ENCODE data around the gene FBXO38. TPM values are rescaled to one million over a fixed set of nuclear protein-coding genes. Genes with fewer than 3 reads are reported as not detected.

FBXO38 gene
- total RNA-seq, 1 donor from 2014 or later: 38.8 TPM

DNA sequence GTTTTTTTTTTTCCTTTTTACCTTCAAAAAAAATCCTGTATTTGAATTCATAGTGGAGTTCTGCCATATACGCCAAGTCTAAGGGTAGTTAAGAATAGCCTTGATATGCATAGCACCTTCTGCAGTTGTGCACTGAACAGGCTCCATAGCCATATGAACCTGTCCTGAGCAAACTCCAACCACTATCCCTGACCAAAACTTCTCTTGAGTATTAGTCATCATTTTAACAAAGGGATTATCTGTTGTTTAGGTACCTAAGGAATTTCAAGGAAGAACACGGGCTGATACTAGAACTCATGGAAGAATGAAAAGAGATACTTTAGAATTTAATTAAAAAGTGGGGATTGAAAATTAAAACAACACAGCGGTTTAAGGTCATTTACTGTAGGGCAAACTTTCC, 1.9 kb upstream of the FBXO38 start:
- H3K36me3 ChIP-seq (ENCODE audit: insufficient read depth, low read length): no peaks in the 10 kb centered on the region
- Mint-ChIP-seq H3K4me3 (ENCODE audit: unreplicated experiment) (peak overlapping the region; percentile 64), H3K9me3 (ENCODE audit: unreplicated experiment) (no peaks in the 10 kb centered on the region), H3K4me1 (ENCODE audit: low read depth, unreplicated experiment) (peaks cover 24% of the 10 kb centered on the region), H3K36me3 (ENCODE audit: low read depth, unreplicated experiment) (peaks cover 5% of the 10 kb centered on the region), H3K27me3 (ENCODE audit: low read depth, unreplicated experiment) (no peaks in the 10 kb centered on the region), H3K27ac (ENCODE audit: unreplicated experiment) (no peak overlapping the region)
- no peak overlapping the region for H3K9ac ChIP-seq (ENCODE audit: low read length)
- no peak overlapping the region for H2AFZ ChIP-seq (ENCODE audit: low read depth, low read length)
- H3K79me2 ChIP-seq (ENCODE audit: insufficient read depth, low read length): peaks cover 36% of the 10 kb centered on the region
- H4K20me1 ChIP-seq (ENCODE audit: insufficient read depth, low read length): peaks cover 5% of the 10 kb centered on the region
- peaks cover 19% of the 10 kb centered on the region for H3K4me1 ChIP-seq (ENCODE audit: insufficient read depth, low read length)
- no peak overlapping the region for H3K4me3 ChIP-seq (ENCODE audit: insufficient read depth, low read depth, low read length)
- DNase-seq (ENCODE audit: low read depth) (no peak), FAIRE-seq (no peak)
- H3K27ac ChIP-seq (ENCODE audit: low read depth, low read length): no peak overlapping the region
- H3K4me2 ChIP-seq (ENCODE audit: low read length): no peak overlapping the region
- H3K27me3 ChIP-seq (ENCODE audit: insufficient read depth, low read length): no peaks in the 10 kb centered on the region
- H3K9me3 ChIP-seq (ENCODE audit: insufficient read depth, low read depth, low read length): peaks cover 4% of the 10 kb centered on the region
- TF ChIP-seq, protein P1, sequence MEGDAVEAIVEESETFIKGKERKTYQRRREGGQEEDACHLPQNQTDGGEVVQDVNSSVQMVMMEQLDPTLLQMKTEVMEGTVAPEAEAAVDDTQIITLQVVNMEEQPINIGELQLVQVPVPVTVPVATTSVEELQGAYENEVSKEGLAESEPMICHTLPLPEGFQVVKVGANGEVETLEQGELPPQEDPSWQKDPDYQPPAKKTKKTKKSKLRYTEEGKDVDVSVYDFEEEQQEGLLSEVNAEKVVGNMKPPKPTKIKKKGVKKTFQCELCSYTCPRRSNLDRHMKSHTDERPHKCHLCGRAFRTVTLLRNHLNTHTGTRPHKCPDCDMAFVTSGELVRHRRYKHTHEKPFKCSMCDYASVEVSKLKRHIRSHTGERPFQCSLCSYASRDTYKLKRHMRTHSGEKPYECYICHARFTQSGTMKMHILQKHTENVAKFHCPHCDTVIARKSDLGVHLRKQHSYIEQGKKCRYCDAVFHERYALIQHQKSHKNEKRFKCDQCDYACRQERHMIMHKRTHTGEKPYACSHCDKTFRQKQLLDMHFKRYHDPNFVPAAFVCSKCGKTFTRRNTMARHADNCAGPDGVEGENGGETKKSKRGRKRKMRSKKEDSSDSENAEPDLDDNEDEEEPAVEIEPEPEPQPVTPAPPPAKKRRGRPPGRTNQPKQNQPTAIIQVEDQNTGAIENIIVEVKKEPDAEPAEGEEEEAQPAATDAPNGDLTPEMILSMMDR (IDR thresholded peaks at IDR 0.05; ENCODE audit: insufficient read depth, low read depth, low read length): no peak

DNA sequence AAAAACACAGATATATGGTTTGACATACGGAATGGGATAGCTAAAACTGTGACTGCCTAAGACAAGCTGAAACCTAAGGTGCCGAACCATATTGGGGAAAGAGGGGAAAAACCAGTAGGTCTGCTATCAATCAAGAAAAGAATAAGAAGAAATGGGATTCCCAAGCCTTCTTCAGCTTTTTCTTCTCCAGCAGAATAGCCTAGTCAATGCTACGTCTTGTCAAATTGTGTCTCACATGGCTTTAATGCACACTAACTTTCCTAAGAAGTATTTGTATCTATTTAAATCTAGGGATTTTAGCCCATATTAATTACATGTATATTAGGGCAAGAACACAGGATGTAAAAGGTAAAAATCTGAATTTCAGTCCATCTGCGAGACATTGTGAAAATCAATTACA, 797 bp upstream of the FBXO38 start:
- Histone ChIP-seq H3K4me2 (ENCODE audit: low read length) (peak overlapping the region; percentile 92), H4K20me1 (ENCODE audit: insufficient read depth, low read length) (peaks cover 8% of the 10 kb centered on the region), H3K27me3 (ENCODE audit: insufficient read depth, low read length) (no peaks in the 10 kb centered on the region), H3K36me3 (ENCODE audit: insufficient read depth, low read length) (no peaks in the 10 kb centered on the region), H3K9ac (ENCODE audit: low read length) (peak overlapping the region; percentile 95), H3K4me3 (ENCODE audit: insufficient read depth, low read depth, low read length) (peak overlapping the region; percentile 90), H2AFZ (ENCODE audit: low read depth, low read length) (peak overlapping the region; percentile 79), H3K79me2 (ENCODE audit: insufficient read depth, low read length) (peaks cover 39% of the 10 kb centered on the region), H3K9me3 (ENCODE audit: insufficient read depth, low read depth, low read length) (peaks cover 4% of the 10 kb centered on the region), H3K4me1 (ENCODE audit: insufficient read depth, low read length) (peaks cover 22% of the 10 kb centered on the region), H3K27ac (ENCODE audit: low read depth, low read length) (peak overlapping the region; percentile 92)
- FAIRE-seq (peak; percentile 43), DNase-seq (ENCODE audit: low read depth) (no peak)
- no peaks in the 10 kb centered on the region for H3K27me3 Mint-ChIP-seq (ENCODE audit: low read depth, unreplicated experiment)
- peaks cover 7% of the 10 kb centered on the region for H3K36me3 Mint-ChIP-seq (ENCODE audit: low read depth, unreplicated experiment)
- H3K27ac Mint-ChIP-seq (ENCODE audit: unreplicated experiment): peak overlapping the region; percentile 96
- peaks cover 29% of the 10 kb centered on the region for H3K4me1 Mint-ChIP-seq (ENCODE audit: low read depth, unreplicated experiment)
- peak overlapping the region; percentile 94 for H3K4me3 Mint-ChIP-seq (ENCODE audit: unreplicated experiment)
- TF ChIP-seq, protein P1 (IDR thresholded peaks at IDR 0.05; ENCODE audit: insufficient read depth, low read depth, low read length): no peak
- TF ChIP-seq EZH2 (IDR thresholded peaks at IDR 0.05; ENCODE audit: insufficient read depth, low read length): no peak
- no peaks in the 10 kb centered on the region for H3K9me3 Mint-ChIP-seq (ENCODE audit: unreplicated experiment)

DNA sequence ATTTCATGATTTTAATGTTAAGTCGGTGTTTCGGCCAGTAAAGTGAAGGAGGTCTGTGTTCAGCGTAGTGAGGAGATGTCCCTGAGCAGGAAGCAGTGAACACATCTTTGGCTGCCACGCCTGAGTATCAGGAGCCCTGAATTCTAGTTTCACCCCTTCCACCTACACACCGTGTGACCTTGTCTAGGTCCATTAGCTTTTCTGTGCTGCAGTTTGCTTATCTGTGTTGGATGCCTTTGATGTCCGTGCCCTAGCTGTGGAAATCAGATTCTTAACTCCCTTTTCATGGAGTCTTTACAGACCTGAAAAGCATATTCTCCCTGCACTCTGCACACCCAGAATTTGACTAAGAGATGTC, 601 bp downstream of the FBXO38 start:
- peaks cover 2% of the 10 kb centered on the region for H3K36me3 Mint-ChIP-seq (ENCODE audit: low read depth, unreplicated experiment)
- no peaks in the 10 kb centered on the region for H3K27me3 Mint-ChIP-seq (ENCODE audit: low read depth, unreplicated experiment)
- DNase-seq (ENCODE audit: low read depth) (no peak), FAIRE-seq (peak; percentile 71)
- peak overlapping the region; percentile 92 for H3K4me2 ChIP-seq (ENCODE audit: low read length)
- peaks cover 29% of the 10 kb centered on the region for H3K4me1 Mint-ChIP-seq (ENCODE audit: low read depth, unreplicated experiment)
- H3K4me1 ChIP-seq (ENCODE audit: insufficient read depth, low read length): peaks cover 23% of the 10 kb centered on the region
- H3K9ac ChIP-seq (ENCODE audit: low read length): peak overlapping the region; percentile 95
- no peaks in the 10 kb centered on the region for H3K27me3 ChIP-seq (ENCODE audit: insufficient read depth, low read length)
- H3K9me3 Mint-ChIP-seq (ENCODE audit: unreplicated experiment): no peaks in the 10 kb centered on the region
- H2AFZ ChIP-seq (ENCODE audit: low read depth, low read length): peak overlapping the region; percentile 79
- H3K27ac Mint-ChIP-seq (ENCODE audit: unreplicated experiment): peak overlapping the region; percentile 96
- peaks cover 53% of the 10 kb centered on the region for H3K79me2 ChIP-seq (ENCODE audit: insufficient read depth, low read length)
- no peak for TF ChIP-seq EZH2 (IDR thresholded peaks at IDR 0.05; ENCODE audit: insufficient read depth, low read length)
- no peaks in the 10 kb centered on the region for H3K9me3 ChIP-seq (ENCODE audit: insufficient read depth, low read depth, low read length)
- H3K4me3 ChIP-seq (ENCODE audit: insufficient read depth, low read depth, low read length): peak overlapping the region; percentile 90
- H3K4me3 Mint-ChIP-seq (ENCODE audit: unreplicated experiment): peak overlapping the region; percentile 94
- peaks cover 2% of the 10 kb centered on the region for H3K36me3 ChIP-seq (ENCODE audit: insufficient read depth, low read length)
- peak overlapping the region; percentile 92 for H3K27ac ChIP-seq (ENCODE audit: low read depth, low read length)
- peaks cover 22% of the 10 kb centered on the region for H4K20me1 ChIP-seq (ENCODE audit: insufficient read depth, low read length)
